ENCODE results near the gene STPG3. TPM values are rescaled to one million over a fixed set of nuclear protein-coding genes. Genes with fewer than 3 reads are reported as not detected.

STPG3 gene
- polyA plus RNA-seq, 1 of the 3 experiments (the other 2 are of a cell fraction) = not detected

GRCh38 chr9:137218754-137219271 is 32.3 kb upstream of the STPG3 start:
- H3K9me2 ChIP-seq = no peaks in the 10 kb centered on the region
- ChIA-PET CTCF (interaction anchor here (0.9 to 1.1 kb wide), 4 partner anchors 9 to 491 kb away, joined by 3 to 6 read pairs (median 4); partner anchors contain the start of gene RNF224), POLR2A (interaction anchor here (0.8 to 1.9 kb wide), 2 partner anchors 9 to 11 kb away, joined by 3 to 4 read pairs; no protein-coding TSS in a partner anchor)
- peaks cover 5 to 6% of the 10 kb centered on the region in 2 experiments; a peak in 1 of 4 replicates for H3K4me1 ChIP-seq (ENCODE audit: control insufficient read depth in 1 of 2, insufficient read depth in 2 of 2, low read depth in 1 of 2, low read length in 1 of 2)
- H3K4me3 ChIP-seq (ENCODE audit: low read depth in 2 of 2, low read length in 1 of 2) = no peak overlapping the region
- no peak overlapping the region for H3K9ac ChIP-seq
- no peaks in the 10 kb centered on the region for H3K27me3 ChIP-seq (ENCODE audit: insufficient read depth)
- H3K79me2 ChIP-seq (ENCODE audit: insufficient read depth) = no peaks in the 10 kb centered on the region
- 60% methylated on average over 3 of the region's 12 CpGs for WGBS (ENCODE audit: low lambda C conversion rate)
- H3K36me3 ChIP-seq (replicated peaks in 1 of 2; ENCODE audit: control insufficient read depth in 1 of 2, insufficient read depth in 2 of 2, low read length in 1 of 2) = peaks cover 0 to 11% of the 10 kb centered on the region in 2 experiments
- 0 out of 2 replicates have a peak overlapping the region, but pooled peaks have one; percentile 24 for H3K4me2 ChIP-seq
- no peak for TF ChIP-seq EP300 (IDR thresholded peaks at IDR 0.05; ENCODE audit: borderline replicate concordance in 1 of 2, low read depth in 1 of 2, low read length in 1 of 2)
- TF ChIP-seq FOXJ3 (CRISPR knock-in tag; IDR thresholded peaks at IDR 0.05) = no peak
- TF ChIP-seq REST (IDR thresholded peaks at IDR 0.05; ENCODE audit: low read depth, low read length) = no peak
- peak; percentile 32; the same call in 1 of the 2 replicates for TF ChIP-seq POLR2AphosphoS5 (IDR thresholded peaks at IDR 0.05; ENCODE audit: low read depth, low read length)
- H2AFZ ChIP-seq (ENCODE audit: low read depth) = no peak overlapping the region
- no peaks in the 10 kb centered on the region for H3F3A ChIP-seq (replicated peaks; ENCODE audit: insufficient read depth)
- no peak for DNase-seq
- no peaks in the 10 kb centered on the region for H4K20me1 ChIP-seq (ENCODE audit: insufficient read depth)
- no peaks in the 10 kb centered on the region for H3K9me3 ChIP-seq
- H3K27ac ChIP-seq (ENCODE audit: low read depth in 2 of 2, low read length in 1 of 2) = no peak overlapping the region; a peak in 1 of 4 replicates

DNA sequence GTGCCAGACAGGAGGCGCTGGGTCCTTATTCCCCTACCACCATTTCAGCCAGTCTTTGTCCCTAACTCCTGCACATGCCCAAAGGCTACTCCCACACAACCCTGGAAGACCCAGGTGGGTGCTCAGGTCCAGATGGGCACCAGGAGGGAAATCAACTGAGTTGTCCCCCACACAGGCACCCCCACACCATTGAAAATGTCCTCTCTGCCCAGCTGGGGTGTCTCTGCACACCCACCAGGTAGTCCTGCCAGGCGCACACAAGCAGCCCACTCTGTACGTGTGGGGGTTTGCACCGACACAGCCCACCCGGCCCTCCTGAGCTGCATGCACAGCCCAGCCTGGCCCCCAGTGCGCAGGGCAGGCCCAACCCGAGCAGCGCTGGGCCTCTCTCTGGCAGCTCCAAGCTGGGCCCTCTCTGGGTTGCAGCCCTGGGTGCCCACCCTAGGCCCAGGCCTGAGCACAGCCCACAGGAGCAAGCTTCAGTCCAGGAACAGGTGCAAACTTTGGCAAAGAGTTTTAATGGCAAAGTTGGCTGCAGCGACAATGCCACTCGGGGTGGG is 31.2 kb upstream of the STPG3 start:
- Histone ChIP-seq H3F3A (replicated peaks; ENCODE audit: insufficient read depth) (no peaks in the 10 kb centered on the region), H4K20me1 (ENCODE audit: insufficient read depth) (no peaks in the 10 kb centered on the region), H3K9me2 (no peaks in the 10 kb centered on the region), H3K4me3 (ENCODE audit: low read depth in 2 of 2, low read length in 1 of 2) (no peak overlapping the region), H3K27ac (ENCODE audit: low read depth in 2 of 2, low read length in 1 of 2) (no peak overlapping the region), H3K9ac (no peak overlapping the region), H3K36me3 (replicated peaks in 1 of 2; ENCODE audit: control insufficient read depth in 1 of 2, insufficient read depth in 2 of 2, low read length in 1 of 2) (peaks cover 0 to 6% of the 10 kb centered on the region in 2 experiments), H3K9me3 (no peaks in the 10 kb centered on the region), H3K79me2 (ENCODE audit: insufficient read depth) (no peaks in the 10 kb centered on the region), H2AFZ (ENCODE audit: low read depth) (no peak overlapping the region), H3K4me1 (ENCODE audit: control insufficient read depth in 1 of 2, insufficient read depth in 2 of 2, low read depth in 1 of 2, low read length in 1 of 2) (peaks cover 5 to 12% of the 10 kb centered on the region in 2 experiments; a peak in 1 of 4 replicates), H3K4me2 (no peak overlapping the region), H3K27me3 (ENCODE audit: insufficient read depth) (no peaks in the 10 kb centered on the region)
- no peak for DNase-seq
- POLR2A ChIA-PET = interaction anchor here (1.1 to 1.9 kb wide), 2 partner anchors 12 to 19 kb away, joined by 3 to 4 read pairs; no protein-coding TSS in a partner anchor
- WGBS (ENCODE audit: low lambda C conversion rate) = 96% methylated on average over 9 of the region's 10 CpGs
- TF ChIP-seq REST (IDR thresholded peaks at IDR 0.05; ENCODE audit: low read depth, low read length) (no peak), TEAD4 (IDR thresholded peaks at IDR 0.05; ENCODE audit: borderline replicate concordance, insufficient read depth) (no peak), CHD2 (IDR thresholded peaks at IDR 0.05; ENCODE audit: low read length, partially characterized antibody) (no peak), POLR2AphosphoS5 (IDR thresholded peaks at IDR 0.05; ENCODE audit: low read depth, low read length) (no peak)
- CTCF ChIA-PET = interaction anchor here (0.9 to 1.1 kb wide), 2 partner anchors 17 kb away, joined by 3 to 6 read pairs; no protein-coding TSS in a partner anchor

Measured in SK-N-SH (cell line).